Testis (tissue), 2 donors: ENCODE measurements around the gene MFSD1.

Experiments used
- POLR2A ChIP-seq: fragments of 450-650 bp; IDR thresholded peaks from one replicate; pipeline ENCODE4 v1.6.1; 2017; ENCODE audit warnings: antibody characterized with exemption, mild to moderate bottlenecking, moderate library complexity
- TF ChIP-seq, protein P1 (sequence below), 3 experiments: fragments of 450-650 bp in 2 of 3; fragments of 200-600 bp in 1 of 3; sonication (generic) in 1 of 3; IDR thresholded peaks; one replicate each; pipeline ENCODE4 v1.5.1; 2016 to 2019; ENCODE audit warnings: antibody characterized with exemption in 3 of 3, mild to moderate bottlenecking in 2 of 3, moderate library complexity in 1 of 3

GRCh38 chr3:158830391-158830790 lies 28.5 kb downstream of the MFSD1 start:
- TF ChIP-seq, protein P1, sequence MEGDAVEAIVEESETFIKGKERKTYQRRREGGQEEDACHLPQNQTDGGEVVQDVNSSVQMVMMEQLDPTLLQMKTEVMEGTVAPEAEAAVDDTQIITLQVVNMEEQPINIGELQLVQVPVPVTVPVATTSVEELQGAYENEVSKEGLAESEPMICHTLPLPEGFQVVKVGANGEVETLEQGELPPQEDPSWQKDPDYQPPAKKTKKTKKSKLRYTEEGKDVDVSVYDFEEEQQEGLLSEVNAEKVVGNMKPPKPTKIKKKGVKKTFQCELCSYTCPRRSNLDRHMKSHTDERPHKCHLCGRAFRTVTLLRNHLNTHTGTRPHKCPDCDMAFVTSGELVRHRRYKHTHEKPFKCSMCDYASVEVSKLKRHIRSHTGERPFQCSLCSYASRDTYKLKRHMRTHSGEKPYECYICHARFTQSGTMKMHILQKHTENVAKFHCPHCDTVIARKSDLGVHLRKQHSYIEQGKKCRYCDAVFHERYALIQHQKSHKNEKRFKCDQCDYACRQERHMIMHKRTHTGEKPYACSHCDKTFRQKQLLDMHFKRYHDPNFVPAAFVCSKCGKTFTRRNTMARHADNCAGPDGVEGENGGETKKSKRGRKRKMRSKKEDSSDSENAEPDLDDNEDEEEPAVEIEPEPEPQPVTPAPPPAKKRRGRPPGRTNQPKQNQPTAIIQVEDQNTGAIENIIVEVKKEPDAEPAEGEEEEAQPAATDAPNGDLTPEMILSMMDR (IDR thresholded peaks at IDR 0.05), result no peak
- TF ChIP-seq POLR2A, result no peak
